Activated T-helper 1 cell treated with Interleukin-2 at 50 U/mL for 16 hours (primary cell): Measurements from ENCODE around the gene CACNA2D4.

Experiments used
- DNase-seq: peaks from one replicate; pipeline ENCODE4 v3.0.0-alpha.2; 2020; ENCODE audit warnings: low read depth

Gene CACNA2D4

GRCh38 chr12:1844661-1845409 is 73.6 kb downstream of the CACNA2D4 start:
- no peak for DNase-seq

- DNase-seq: no peak
Observed at GRCh38 chr12:1844223-1844622, 74.2 kb downstream of the CACNA2D4 start.

GRCh38 chr12:1843641-1844005 is 74.8 kb downstream of the CACNA2D4 start:
- no peak for DNase-seq

GRCh38 chr12:1842905-1843640 is 75.4 kb downstream of the CACNA2D4 start:
- DNase-seq: no peak

- no peak for DNase-seq
Observed at GRCh38 chr12:1842183-1842904, 76.1 kb downstream of the CACNA2D4 start.

- no peak for DNase-seq
Observed at GRCh38 chr12:1841586-1842182, 76.8 kb downstream of the CACNA2D4 start.

- DNase-seq: no peak
Observed at GRCh38 chr12:1840981-1841425, 77.4 kb downstream of the CACNA2D4 start.

GRCh38 chr12:1839956-1840951 is 78.2 kb downstream of the CACNA2D4 start:
- DNase-seq: no peak

- no peak for DNase-seq
Observed at GRCh38 chr12:1839464-1839863, 79.0 kb downstream of the CACNA2D4 start.

- DNase-seq: no peak
Observed at GRCh38 chr12:1838994-1839365, 79.5 kb downstream of the CACNA2D4 start.

- no peak for DNase-seq
Observed at GRCh38 chr12:1838205-1838993, 80.1 kb downstream of the CACNA2D4 start.

GRCh38 chr12:1837541-1838204 is 80.8 kb downstream of the CACNA2D4 start:
- no peak for DNase-seq

- DNase-seq: no peak
Observed at GRCh38 chr12:1836854-1837421, 81.5 kb downstream of the CACNA2D4 start.

- DNase-seq: no peak
Observed at GRCh38 chr12:1836241-1836803, 82.1 kb downstream of the CACNA2D4 start.

GRCh38 chr12:1835211-1836131 is 83.0 kb downstream of the CACNA2D4 start:
- DNase-seq: no peak

- no peak for DNase-seq
Observed at GRCh38 chr12:1834186-1834925, 84.1 kb downstream of the CACNA2D4 start.

- no peak for DNase-seq
Observed at GRCh38 chr12:1833596-1834028, 84.8 kb downstream of the CACNA2D4 start.
